K562 (cell line): ENCODE data around the gene VASH2. TPM values are rescaled to one million over a fixed set of nuclear protein-coding genes. Genes with fewer than 3 reads are reported as not detected.

Experiments
- CSDE1 ChIP-seq, 2 experiments: fragments of 450-650 bp; IDR thresholded peaks; 2 replicates each; pipeline ENCODE4 v1.6.1; 2016; ENCODE audit warnings: mild to moderate bottlenecking in 1 of 2
- ETS2 ChIP-seq: IDR thresholded peaks from 2 replicates; pipeline ENCODE4 v1.6.1; 2016; ENCODE audit warnings: borderline replicate concordance, missing genetic modification characterization, mild to moderate bottlenecking, moderate library complexity, missing compliant biosample characterization; ENCODE audit not compliant: poor library complexity, severe bottlenecking
- JUND ChIP-seq, 2 experiments: IDR thresholded peaks; 2 replicates in 1 of 2; 3 replicates in 1 of 2; pipeline ENCODE4 v1.6.1; 2011; ENCODE audit warnings: borderline replicate concordance in 2 of 2, low read depth in 2 of 2, low read length in 2 of 2, improper control_type of control experiment in 1 of 2, missing biosample characterization in 1 of 2, missing genetic modification characterization in 1 of 2, missing genetic modification reagents in 1 of 2
- STAG1 ChIP-seq: sonication (generic); formaldehyde crosslinking; IDR thresholded peaks from 2 replicates; pipeline ENCODE4 v1.5.0; 2020; ENCODE audit warnings: missing genetic modification reagents, borderline replicate concordance
- TSC22D4 ChIP-seq: fragments of 450-650 bp; IDR thresholded peaks from 2 replicates; pipeline ENCODE4 v1.6.1; 2016; ENCODE audit warnings: missing genetic modification characterization, missing biosample characterization, control low read depth
- ZFP1 ChIP-seq: fragments of 450-650 bp; formaldehyde crosslinking; IDR thresholded peaks from 2 replicates; pipeline ENCODE4 v1.4.0; 2020; ENCODE audit warnings: mild to moderate bottlenecking, mixed read lengths
- ZNF764 ChIP-seq: fragments of 250-450 bp; sonication (Bioruptor Pico); IDR thresholded peaks from 2 replicates; pipeline ENCODE4 v1.4.0; 2020; ENCODE audit warnings: low read depth, mild to moderate bottlenecking, moderate library complexity
- ZNF785 ChIP-seq: fragments of 250-450 bp; sonication (Bioruptor Pico); IDR thresholded peaks from 2 replicates; pipeline ENCODE4 v1.4.0; 2020; ENCODE audit warnings: mild to moderate bottlenecking
- polyA plus RNA-seq, 8 experiments: library from polyadenylated mRNA; depleted of rRNA in 4 of 8; stranded (reverse) in 5 of 8; unstranded in 3 of 8; fragments of >200 nt; fragmentation: Nextera tagmentation in 2 of 8; fragmentation: Illumina TruSeq in 1 of 8; extraction: Ambion mirVana in 2 of 8; extraction: Trizol in 1 of 8; gene quantifications; 2 replicates each; pipeline versions ENCODE4 v1.2.1 to v1.2.3, GENCODE V29; 2011 to 2014; ENCODE audit warnings: inconsistent platforms in 1 of 8, missing spikeins in 1 of 8
- total RNA-seq, 7 experiments: library from RNA; depleted of rRNA in 6 of 7; stranded (reverse); fragments of >200 nt in 6 of 7; fragmentation: Illumina TruSeq in 2 of 7; extraction: Trizol in 2 of 7; gene quantifications; 2 replicates each; pipeline versions ENCODE4 v1.2.1 to v1.2.3, GENCODE V29; 2011 to 2021; ENCODE audit warnings: low replicate concordance in 1 of 7
- TF ChIP-seq, protein P1 (sequence below): IDR thresholded peaks from 3 replicates; pipeline ENCODE4 v1.6.1; 2011; ENCODE audit warnings: borderline replicate concordance, mild to moderate bottlenecking; ENCODE audit not compliant: insufficient read length, insufficient read depth
- TF ChIP-seq, protein P2 (sequence below): fragments of 450-650 bp; IDR thresholded peaks from 2 replicates; pipeline ENCODE4 v1.6.1; 2016; ENCODE audit warnings: mild to moderate bottlenecking, moderate library complexity
- TF ChIP-seq, protein P3 (sequence below): sonication (generic); formaldehyde crosslinking; IDR thresholded peaks from 2 replicates; pipeline ENCODE4 v1.8.0; 2022; ENCODE audit warnings: mild to moderate bottlenecking, missing genetic modification reagents

The VASH2 gene
- total and polyA plus RNA-seq, 9 of the 15 experiments (the other 6 are each of a cell fraction or from before 2014, with no cell fraction given): 0.04 to 0.40 (median 0.10) TPM; not detected in 1

DNA sequence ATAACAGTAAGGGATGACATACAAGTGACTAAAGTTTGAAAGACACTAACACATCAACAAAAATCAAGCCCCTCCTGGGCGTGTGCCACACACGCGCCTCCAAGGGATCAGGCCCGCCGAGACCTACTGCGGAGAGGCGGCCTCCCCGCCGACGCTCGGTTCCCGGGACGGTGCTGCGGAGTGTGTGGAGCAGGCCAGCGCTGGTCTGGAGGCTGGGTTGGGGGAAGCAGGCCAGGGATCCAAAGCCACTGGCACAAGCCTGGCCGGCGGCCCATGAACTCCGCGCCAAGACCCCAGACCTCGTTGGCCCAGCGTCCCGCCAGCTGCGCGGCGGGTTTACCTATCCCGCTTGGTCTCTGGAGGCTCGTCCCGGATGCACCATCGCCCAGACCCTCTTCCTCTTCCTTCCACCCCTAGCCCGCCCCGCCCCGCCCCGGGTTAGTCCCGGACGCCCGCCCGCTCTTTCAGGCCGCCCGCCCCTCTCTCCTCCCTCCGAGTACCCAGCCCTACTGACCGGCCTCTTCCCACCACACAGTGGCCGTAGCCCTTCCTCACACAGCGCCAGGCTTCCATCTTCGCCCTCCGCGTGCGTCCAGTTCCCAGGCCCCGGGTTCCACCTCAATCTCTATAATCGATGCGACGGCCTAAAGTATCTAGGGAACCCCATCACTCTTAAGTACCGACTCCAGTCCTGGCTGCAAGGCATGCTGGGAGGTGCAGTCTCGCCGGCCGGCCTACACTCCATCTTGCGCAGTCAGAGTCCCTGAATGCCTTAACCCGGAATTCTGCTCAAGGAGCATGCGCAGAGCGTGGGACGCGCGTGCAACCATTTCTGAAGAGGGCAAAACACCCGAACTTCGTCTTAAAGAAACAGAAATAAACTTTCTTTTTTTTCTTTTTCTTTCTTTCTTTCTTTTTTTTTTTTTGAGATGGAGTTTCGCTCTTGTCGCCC is 65.0 kb downstream of the VASH2 start, which contains the start of gene ANGEL2 (continued):
- peak; percentile 55; the same call in 1 of the 2 replicates for TF ChIP-seq JUND (IDR thresholded peaks at IDR 0.05; ENCODE audit: borderline replicate concordance, low read depth, low read length)
- TF ChIP-seq JUND (tag; IDR thresholded peaks at IDR 0.05; ENCODE audit: borderline replicate concordance, low read depth, low read length): peak; percentile 18; the same call in 1 of the 3 replicates
- no peak for TF ChIP-seq ETS2 (tag)
- peak; percentile 82 for TF ChIP-seq ZFP1 (CRISPR knock-in tag)
- TF ChIP-seq STAG1 (CRISPR knock-in tag): no peak
- TF ChIP-seq CSDE1 (IDR thresholded peaks at IDR 0.05): no peak; a peak in 1 of 4 replicates
- no peak for TF ChIP-seq TSC22D4 (tag)
- TF ChIP-seq ZNF764: no peak
- no peak for TF ChIP-seq ZNF785 (CRISPR knock-in tag)
- TF ChIP-seq, protein P1, sequence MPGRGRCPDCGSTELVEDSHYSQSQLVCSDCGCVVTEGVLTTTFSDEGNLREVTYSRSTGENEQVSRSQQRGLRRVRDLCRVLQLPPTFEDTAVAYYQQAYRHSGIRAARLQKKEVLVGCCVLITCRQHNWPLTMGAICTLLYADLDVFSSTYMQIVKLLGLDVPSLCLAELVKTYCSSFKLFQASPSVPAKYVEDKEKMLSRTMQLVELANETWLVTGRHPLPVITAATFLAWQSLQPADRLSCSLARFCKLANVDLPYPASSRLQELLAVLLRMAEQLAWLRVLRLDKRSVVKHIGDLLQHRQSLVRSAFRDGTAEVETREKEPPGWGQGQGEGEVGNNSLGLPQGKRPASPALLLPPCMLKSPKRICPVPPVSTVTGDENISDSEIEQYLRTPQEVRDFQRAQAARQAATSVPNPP: no peak
- TF ChIP-seq, protein P2, sequence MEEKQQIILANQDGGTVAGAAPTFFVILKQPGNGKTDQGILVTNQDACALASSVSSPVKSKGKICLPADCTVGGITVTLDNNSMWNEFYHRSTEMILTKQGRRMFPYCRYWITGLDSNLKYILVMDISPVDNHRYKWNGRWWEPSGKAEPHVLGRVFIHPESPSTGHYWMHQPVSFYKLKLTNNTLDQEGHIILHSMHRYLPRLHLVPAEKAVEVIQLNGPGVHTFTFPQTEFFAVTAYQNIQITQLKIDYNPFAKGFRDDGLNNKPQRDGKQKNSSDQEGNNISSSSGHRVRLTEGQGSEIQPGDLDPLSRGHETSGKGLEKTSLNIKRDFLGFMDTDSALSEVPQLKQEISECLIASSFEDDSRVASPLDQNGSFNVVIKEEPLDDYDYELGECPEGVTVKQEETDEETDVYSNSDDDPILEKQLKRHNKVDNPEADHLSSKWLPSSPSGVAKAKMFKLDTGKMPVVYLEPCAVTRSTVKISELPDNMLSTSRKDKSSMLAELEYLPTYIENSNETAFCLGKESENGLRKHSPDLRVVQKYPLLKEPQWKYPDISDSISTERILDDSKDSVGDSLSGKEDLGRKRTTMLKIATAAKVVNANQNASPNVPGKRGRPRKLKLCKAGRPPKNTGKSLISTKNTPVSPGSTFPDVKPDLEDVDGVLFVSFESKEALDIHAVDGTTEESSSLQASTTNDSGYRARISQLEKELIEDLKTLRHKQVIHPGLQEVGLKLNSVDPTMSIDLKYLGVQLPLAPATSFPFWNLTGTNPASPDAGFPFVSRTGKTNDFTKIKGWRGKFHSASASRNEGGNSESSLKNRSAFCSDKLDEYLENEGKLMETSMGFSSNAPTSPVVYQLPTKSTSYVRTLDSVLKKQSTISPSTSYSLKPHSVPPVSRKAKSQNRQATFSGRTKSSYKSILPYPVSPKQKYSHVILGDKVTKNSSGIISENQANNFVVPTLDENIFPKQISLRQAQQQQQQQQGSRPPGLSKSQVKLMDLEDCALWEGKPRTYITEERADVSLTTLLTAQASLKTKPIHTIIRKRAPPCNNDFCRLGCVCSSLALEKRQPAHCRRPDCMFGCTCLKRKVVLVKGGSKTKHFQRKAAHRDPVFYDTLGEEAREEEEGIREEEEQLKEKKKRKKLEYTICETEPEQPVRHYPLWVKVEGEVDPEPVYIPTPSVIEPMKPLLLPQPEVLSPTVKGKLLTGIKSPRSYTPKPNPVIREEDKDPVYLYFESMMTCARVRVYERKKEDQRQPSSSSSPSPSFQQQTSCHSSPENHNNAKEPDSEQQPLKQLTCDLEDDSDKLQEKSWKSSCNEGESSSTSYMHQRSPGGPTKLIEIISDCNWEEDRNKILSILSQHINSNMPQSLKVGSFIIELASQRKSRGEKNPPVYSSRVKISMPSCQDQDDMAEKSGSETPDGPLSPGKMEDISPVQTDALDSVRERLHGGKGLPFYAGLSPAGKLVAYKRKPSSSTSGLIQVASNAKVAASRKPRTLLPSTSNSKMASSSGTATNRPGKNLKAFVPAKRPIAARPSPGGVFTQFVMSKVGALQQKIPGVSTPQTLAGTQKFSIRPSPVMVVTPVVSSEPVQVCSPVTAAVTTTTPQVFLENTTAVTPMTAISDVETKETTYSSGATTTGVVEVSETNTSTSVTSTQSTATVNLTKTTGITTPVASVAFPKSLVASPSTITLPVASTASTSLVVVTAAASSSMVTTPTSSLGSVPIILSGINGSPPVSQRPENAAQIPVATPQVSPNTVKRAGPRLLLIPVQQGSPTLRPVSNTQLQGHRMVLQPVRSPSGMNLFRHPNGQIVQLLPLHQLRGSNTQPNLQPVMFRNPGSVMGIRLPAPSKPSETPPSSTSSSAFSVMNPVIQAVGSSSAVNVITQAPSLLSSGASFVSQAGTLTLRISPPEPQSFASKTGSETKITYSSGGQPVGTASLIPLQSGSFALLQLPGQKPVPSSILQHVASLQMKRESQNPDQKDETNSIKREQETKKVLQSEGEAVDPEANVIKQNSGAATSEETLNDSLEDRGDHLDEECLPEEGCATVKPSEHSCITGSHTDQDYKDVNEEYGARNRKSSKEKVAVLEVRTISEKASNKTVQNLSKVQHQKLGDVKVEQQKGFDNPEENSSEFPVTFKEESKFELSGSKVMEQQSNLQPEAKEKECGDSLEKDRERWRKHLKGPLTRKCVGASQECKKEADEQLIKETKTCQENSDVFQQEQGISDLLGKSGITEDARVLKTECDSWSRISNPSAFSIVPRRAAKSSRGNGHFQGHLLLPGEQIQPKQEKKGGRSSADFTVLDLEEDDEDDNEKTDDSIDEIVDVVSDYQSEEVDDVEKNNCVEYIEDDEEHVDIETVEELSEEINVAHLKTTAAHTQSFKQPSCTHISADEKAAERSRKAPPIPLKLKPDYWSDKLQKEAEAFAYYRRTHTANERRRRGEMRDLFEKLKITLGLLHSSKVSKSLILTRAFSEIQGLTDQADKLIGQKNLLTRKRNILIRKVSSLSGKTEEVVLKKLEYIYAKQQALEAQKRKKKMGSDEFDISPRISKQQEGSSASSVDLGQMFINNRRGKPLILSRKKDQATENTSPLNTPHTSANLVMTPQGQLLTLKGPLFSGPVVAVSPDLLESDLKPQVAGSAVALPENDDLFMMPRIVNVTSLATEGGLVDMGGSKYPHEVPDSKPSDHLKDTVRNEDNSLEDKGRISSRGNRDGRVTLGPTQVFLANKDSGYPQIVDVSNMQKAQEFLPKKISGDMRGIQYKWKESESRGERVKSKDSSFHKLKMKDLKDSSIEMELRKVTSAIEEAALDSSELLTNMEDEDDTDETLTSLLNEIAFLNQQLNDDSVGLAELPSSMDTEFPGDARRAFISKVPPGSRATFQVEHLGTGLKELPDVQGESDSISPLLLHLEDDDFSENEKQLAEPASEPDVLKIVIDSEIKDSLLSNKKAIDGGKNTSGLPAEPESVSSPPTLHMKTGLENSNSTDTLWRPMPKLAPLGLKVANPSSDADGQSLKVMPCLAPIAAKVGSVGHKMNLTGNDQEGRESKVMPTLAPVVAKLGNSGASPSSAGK: peak; percentile 96
- TF ChIP-seq, protein P3, sequence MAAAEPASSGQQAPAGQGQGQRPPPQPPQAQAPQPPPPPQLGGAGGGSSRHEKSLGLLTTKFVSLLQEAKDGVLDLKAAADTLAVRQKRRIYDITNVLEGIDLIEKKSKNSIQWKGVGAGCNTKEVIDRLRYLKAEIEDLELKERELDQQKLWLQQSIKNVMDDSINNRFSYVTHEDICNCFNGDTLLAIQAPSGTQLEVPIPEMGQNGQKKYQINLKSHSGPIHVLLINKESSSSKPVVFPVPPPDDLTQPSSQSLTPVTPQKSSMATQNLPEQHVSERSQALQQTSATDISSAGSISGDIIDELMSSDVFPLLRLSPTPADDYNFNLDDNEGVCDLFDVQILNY: no peak; the same call in 1 of the 2 replicates
